Gastroesophageal sphincter (tissue), 4 donors: ENCODE results near the gene MCM10. TPM values are rescaled to one million over a fixed set of nuclear protein-coding genes. Genes with fewer than 3 reads are reported as not detected.
A peak's percentile ranks its signal among the peaks of the same experiment; 100 is the strongest.
"Not testable (repeated sequence)": the region's sequence is repeated elsewhere in the genome, so short reads cannot be mapped to it uniquely, and the experiment has no call there.

ENCODE experiments used
- ATAC-seq: fragments of 150-250 bp; one replicate; pipeline ENCODE4 v1.9.1; 2016; ENCODE audit warnings: mild to moderate bottlenecking, moderate library complexity
- H3K27ac ChIP-seq, 4 donors: fragments of 200-600 bp; sonication (generic) in 3 of 4; 1 replicate in 3 of 4; 2 replicates in 1 of 4; pipeline ENCODE4 v1.5.1; 2016 to 2019
- H3K27me3 ChIP-seq: fragments of 200-600 bp; sonication (generic); one replicate; pipeline ENCODE4 v1.5.1; 2019
- H3K36me3 ChIP-seq, 2 donors: fragments of 200-600 bp; sonication (generic); one replicate each; pipeline ENCODE4 v1.5.1; 2019; ENCODE audit warnings: control low read depth in 1 of 2
- H3K4me1 ChIP-seq, 3 donors: fragments of 200-600 bp; sonication (generic); 1 replicate in 2 of 3; 2 replicates in 1 of 3; pipeline ENCODE4 v1.5.1; 2016 to 2019; ENCODE audit warnings: control low read depth in 2 of 3
- H3K4me3 ChIP-seq, 2 donors: fragments of 200-600 bp; sonication (generic); one replicate each; pipeline ENCODE4 v1.5.1; 2019; ENCODE audit warnings: mild to moderate bottlenecking in 1 of 2, moderate library complexity in 1 of 2
- H3K9me3 ChIP-seq, 3 donors: fragments of 200-600 bp; sonication (generic); one replicate each; pipeline ENCODE4 v1.5.1; 2017 to 2019; ENCODE audit warnings: control low read depth in 2 of 3
- EP300 ChIP-seq: sonication (generic); formaldehyde crosslinking; IDR thresholded peaks from one replicate; pipeline ENCODE4 v1.6.1; 2017; ENCODE audit warnings: antibody characterized with exemption, mild to moderate bottlenecking
- POLR2A ChIP-seq, 2 donors: fragments of 450-650 bp; IDR thresholded peaks; one replicate each; pipeline ENCODE4 v1.6.1; 2017; ENCODE audit warnings: antibody characterized with exemption in 2 of 2, mild to moderate bottlenecking in 2 of 2, moderate library complexity in 1 of 2
- POLR2AphosphoS5 ChIP-seq: sonication (generic); formaldehyde crosslinking; IDR thresholded peaks from one replicate; pipeline ENCODE4 v1.6.1; 2017; ENCODE audit warnings: antibody characterized with exemption
- WGBS, 2 donors: methylation state at CpG; one replicate each; pipeline ENCODE4 v1.1.5; 2018; ENCODE audit warnings: low coverage in 1 of 2; 5-methylcytosine and 5-hydroxymethylcytosine counted together
- total RNA-seq, 4 donors: library from RNA; depleted of rRNA; stranded (reverse); fragments of >200 nt; gene quantifications; one replicate each; pipeline ENCODE4 v1.1.0, GENCODE V29; 2016
- TF ChIP-seq, protein P1 (sequence below), 4 experiments: fragments of 200-600 bp in 2 of 4; fragments of 450-650 bp in 2 of 4; sonication (generic) in 1 of 4; IDR thresholded peaks; one replicate each; pipeline ENCODE4 v1.5.1; 2017 to 2019; ENCODE audit warnings: antibody characterized with exemption in 4 of 4, mild to moderate bottlenecking in 2 of 4, moderate library complexity in 2 of 4

MCM10 gene
- total RNA-seq, 4 donors from 2014 or later: 0.08 to 1.1 TPM; not detected in 2

DNA sequence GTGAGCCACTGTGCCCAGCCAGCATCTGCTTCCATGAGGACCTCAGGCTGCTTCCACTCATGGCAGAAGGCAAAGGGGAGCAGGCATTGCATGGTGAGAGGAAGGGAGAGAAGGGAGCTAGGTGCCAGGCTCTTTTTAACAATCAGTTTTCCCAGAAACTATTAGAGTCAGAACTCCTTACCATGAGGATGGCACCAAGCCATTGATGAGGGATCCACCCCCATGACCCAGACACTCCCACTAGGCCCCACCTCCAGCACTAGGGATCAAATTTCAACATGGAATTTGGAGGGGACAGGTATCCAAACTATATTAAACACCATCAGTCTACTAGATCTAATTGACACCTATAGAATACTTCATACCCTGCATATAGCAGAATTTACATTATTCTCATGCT is 14.2 kb upstream of the MCM10 start:
- H3K4me3 ChIP-seq: no peak overlapping the region
- H3K36me3 ChIP-seq: peaks cover 0 to 13% of the 10 kb centered on the region in 2 donors
- no peak for ATAC-seq
- no peak overlapping the region for H3K27ac ChIP-seq
- H3K9me3 ChIP-seq: peaks cover 0 to 7% (median 0%) of the 10 kb centered on the region in 3 donors
- TF ChIP-seq, protein P1, sequence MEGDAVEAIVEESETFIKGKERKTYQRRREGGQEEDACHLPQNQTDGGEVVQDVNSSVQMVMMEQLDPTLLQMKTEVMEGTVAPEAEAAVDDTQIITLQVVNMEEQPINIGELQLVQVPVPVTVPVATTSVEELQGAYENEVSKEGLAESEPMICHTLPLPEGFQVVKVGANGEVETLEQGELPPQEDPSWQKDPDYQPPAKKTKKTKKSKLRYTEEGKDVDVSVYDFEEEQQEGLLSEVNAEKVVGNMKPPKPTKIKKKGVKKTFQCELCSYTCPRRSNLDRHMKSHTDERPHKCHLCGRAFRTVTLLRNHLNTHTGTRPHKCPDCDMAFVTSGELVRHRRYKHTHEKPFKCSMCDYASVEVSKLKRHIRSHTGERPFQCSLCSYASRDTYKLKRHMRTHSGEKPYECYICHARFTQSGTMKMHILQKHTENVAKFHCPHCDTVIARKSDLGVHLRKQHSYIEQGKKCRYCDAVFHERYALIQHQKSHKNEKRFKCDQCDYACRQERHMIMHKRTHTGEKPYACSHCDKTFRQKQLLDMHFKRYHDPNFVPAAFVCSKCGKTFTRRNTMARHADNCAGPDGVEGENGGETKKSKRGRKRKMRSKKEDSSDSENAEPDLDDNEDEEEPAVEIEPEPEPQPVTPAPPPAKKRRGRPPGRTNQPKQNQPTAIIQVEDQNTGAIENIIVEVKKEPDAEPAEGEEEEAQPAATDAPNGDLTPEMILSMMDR (IDR thresholded peaks at IDR 0.05): no peak
- no peak for TF ChIP-seq POLR2A (IDR thresholded peaks at IDR 0.05)
- no peak for TF ChIP-seq POLR2AphosphoS5
- no peak for TF ChIP-seq EP300
- H3K27me3 ChIP-seq: no peaks in the 10 kb centered on the region
- H3K4me1 ChIP-seq: no peaks in the 10 kb centered on the region

DNA sequence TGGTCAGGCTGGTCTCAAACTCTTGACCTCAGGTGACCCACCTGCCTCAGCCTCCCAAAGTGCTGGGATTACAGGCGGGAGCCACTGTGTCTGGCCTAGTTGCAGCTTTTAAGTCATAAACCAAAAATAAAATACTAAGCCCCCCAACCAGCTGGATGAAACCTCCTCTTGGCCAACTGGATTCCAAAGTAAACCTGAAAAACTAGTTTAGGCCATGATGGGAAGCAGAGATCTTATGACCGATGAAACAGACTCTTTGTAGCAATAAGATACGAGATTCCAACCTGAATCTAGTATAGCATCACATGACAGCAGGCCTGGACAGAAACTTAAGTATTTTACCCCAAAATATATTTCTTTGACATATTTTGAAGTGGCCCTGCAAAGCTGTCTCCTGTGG is 9.1 kb upstream of the MCM10 start:
- H3K27me3 ChIP-seq: no peaks in the 10 kb centered on the region
- WGBS, 2 donors: 90 to 100% methylated on average over 1 to 2 of the region's 3 CpGs
- no peaks in the 10 kb centered on the region for H3K36me3 ChIP-seq
- TF ChIP-seq POLR2AphosphoS5: no peak
- TF ChIP-seq, protein P1 (IDR thresholded peaks at IDR 0.05): no peak
- no peak for TF ChIP-seq EP300
- no peak for TF ChIP-seq POLR2A (IDR thresholded peaks at IDR 0.05)
- H3K4me1 ChIP-seq: no peaks in the 10 kb centered on the region
- no peak overlapping the region for H3K27ac ChIP-seq
- H3K4me3 ChIP-seq: no peak overlapping the region
- peaks cover 0 to 7% (median 0%) of the 10 kb centered on the region in 3 donors for H3K9me3 ChIP-seq
- no peak for ATAC-seq

DNA sequence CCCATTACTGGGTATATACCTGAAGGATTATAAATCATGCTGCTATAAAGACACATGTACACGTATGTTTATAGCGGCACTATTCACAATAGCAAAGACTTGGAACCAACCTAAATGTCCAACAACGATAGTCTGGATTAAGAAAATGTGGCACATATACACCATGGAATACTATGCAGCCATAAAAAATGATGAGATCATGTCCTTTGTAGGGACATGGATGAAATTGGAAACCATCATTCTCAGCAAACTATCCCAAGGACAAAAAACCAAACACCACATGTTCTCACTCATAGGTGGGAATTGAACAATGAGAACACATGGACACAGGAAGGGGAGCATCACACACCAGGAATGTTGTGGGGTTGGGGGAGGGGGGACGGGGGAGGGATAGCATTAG is 5.5 kb upstream of the MCM10 start:
- ATAC-seq, H3K27me3 ChIP-seq, H3K4me1 ChIP-seq, H3K27ac ChIP-seq, H3K36me3 ChIP-seq, H3K9me3 ChIP-seq, H3K4me3 ChIP-seq: not testable (repeated sequence)
- 40 to 68% methylated on average over 1 to 2 of the region's 4 CpGs for WGBS, 2 donors

DNA sequence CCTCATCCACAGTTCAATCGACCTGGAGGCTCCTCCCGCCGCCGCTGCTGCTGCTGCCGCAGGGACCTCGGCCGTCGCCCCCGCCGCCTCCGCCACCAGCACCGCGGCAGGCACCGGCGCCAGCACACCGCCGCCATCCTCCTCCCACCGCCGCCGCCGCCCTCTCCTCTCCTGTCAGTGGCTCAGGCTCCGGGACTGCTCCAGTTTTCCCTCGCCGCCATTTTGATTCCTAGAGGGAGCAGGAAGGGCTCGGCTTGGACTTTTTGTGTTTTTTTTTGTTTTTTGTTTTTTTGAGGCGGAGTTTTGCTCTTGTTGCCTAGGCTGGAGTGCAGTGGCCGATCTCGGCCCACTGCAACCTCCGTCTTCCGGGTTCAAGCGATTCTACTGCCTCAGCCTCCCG is 3.0 kb upstream of the MCM10 start:
- 54 to 64% methylated on average over 11 to 19 of the region's 32 CpGs for WGBS, 2 donors
- Histone ChIP-seq H3K27ac (no peak overlapping the region), H3K27me3 (no peaks in the 10 kb centered on the region), H3K36me3 (no peaks in the 10 kb centered on the region), H3K4me3 (peak overlapping the region in 1 of 2 donors; percentile 33), H3K9me3 (no peaks in the 10 kb centered on the region), H3K4me1 (peaks cover 0 to 18% (median 11%) of the 10 kb centered on the region in 3 donors)
- no peak for ATAC-seq
- TF ChIP-seq, protein P1 (IDR thresholded peaks at IDR 0.05): no peak
- TF ChIP-seq EP300: no peak
- no peak for TF ChIP-seq POLR2A (IDR thresholded peaks at IDR 0.05)
- TF ChIP-seq POLR2AphosphoS5: no peak

DNA sequence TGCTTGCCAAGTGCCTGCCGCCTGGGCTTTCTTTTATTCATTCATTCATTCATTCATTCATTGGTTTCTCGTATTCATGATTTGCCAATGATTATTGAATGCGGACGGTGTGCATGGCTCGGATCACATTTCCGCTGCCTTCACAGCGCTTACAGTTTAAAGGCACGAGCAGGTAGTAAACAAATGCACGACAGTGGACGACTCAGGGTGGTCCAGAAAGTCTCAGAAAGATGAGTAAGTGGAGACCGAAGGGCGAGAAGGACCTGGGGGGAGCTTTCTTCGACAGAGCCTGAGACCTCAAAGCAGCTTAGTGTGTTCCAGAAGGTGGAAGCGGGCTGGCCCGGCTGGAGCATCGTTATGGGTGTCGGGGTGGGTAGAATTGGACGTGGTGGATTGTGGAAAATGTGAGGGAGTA is 506 bp downstream of the MCM10 start:
- no peaks in the 10 kb centered on the region for H3K27me3 ChIP-seq
- TF ChIP-seq POLR2AphosphoS5 (no peak), POLR2A (IDR thresholded peaks at IDR 0.05) (no peak), EP300 (no peak)
- TF ChIP-seq, protein P1 (IDR thresholded peaks at IDR 0.05): no peak
- ATAC-seq: no peak
- H3K4me1 ChIP-seq: peaks cover 0 to 18% (median 11%) of the 10 kb centered on the region in 3 donors
- peak overlapping the region in 2 of 4 donors; percentile 59 to 61 for H3K27ac ChIP-seq
- H3K9me3 ChIP-seq: no peaks in the 10 kb centered on the region
- H3K36me3 ChIP-seq: no peaks in the 10 kb centered on the region
- 4% methylated on average over 8 to 18 of the region's 18 CpGs for WGBS, 2 donors
- peak overlapping the region in 1 of 2 donors; percentile 51 for H3K4me3 ChIP-seq
